ENCODE results near the gene AKAP5. TPM values are rescaled to one million over a fixed set of nuclear protein-coding genes. Genes with fewer than 3 reads are reported as not detected.

The AKAP5 gene
- total RNA-seq, 6 experiments from 2014 or later, result 0.12 to 1.0 (median 0.30) TPM

GRCh38 chr14:64459405-64460136 is 5.7 kb upstream of the AKAP5 start:
- Histone ChIP-seq H3K36me3 (peaks cover 0 to 68% (median 20%) of the 10 kb centered on the region in 4 donors), H3K4me1 (peaks cover 0 to 5% (median 0%) of the 10 kb centered on the region in 4 donors), H3K9me3 (no peaks in the 10 kb centered on the region), H3K27me3 (no peaks in the 10 kb centered on the region), H3K27ac (no peak overlapping the region), H3K4me3 (no peak overlapping the region)
- 71% methylated on average over 4 of the region's 4 CpGs for WGBS (ENCODE audit: insufficient coverage, low coverage, low lambda C conversion rate, missing lambda C conversion rate)
- intact Hi-C loops (cut with DNase I), result no loop called here
- DNase-seq (no peak), ATAC-seq (no peak)
- no peak for TF ChIP-seq POLR2A (IDR thresholded peaks at IDR 0.05)
- no peak for TF ChIP-seq CTCF (IDR thresholded peaks at IDR 0.05)

GRCh38 chr14:64461221-64461620 is 4.1 kb upstream of the AKAP5 start:
- 88% methylated on average over 3 of the region's 3 CpGs for WGBS (ENCODE audit: insufficient coverage, low coverage, low lambda C conversion rate, missing lambda C conversion rate)
- intact Hi-C loops (cut with DNase I), result no loop called here
- Histone ChIP-seq H3K4me1 (peaks cover 0 to 15% (median 0%) of the 10 kb centered on the region in 4 donors), H3K9me3 (no peaks in the 10 kb centered on the region), H3K36me3 (peaks cover 0 to 51% (median 10%) of the 10 kb centered on the region in 4 donors), H3K4me3 (no peak overlapping the region), H3K27ac (no peak overlapping the region), H3K27me3 (no peaks in the 10 kb centered on the region)
- DNase-seq (no peak), ATAC-seq (no peak)
- TF ChIP-seq CTCF (IDR thresholded peaks at IDR 0.05) (no peak), POLR2A (IDR thresholded peaks at IDR 0.05) (no peak)

GRCh38 chr14:64463195-64463594 is 2.1 kb upstream of the AKAP5 start:
- intact Hi-C loops (cut with DNase I), result no loop called here
- ATAC-seq (no peak), DNase-seq (no peak)

GRCh38 chr14:64463873-64464272 is 1.4 kb upstream of the AKAP5 start:
- Histone ChIP-seq H3K36me3 (peaks cover 0 to 26% (median 0%) of the 10 kb centered on the region in 4 donors), H3K27ac (no peak overlapping the region), H3K27me3 (no peaks in the 10 kb centered on the region), H3K4me1 (peaks cover 0 to 15% (median 0%) of the 10 kb centered on the region in 4 donors), H3K4me3 (no peak overlapping the region), H3K9me3 (no peaks in the 10 kb centered on the region)
- TF ChIP-seq CTCF (IDR thresholded peaks at IDR 0.05) (no peak), POLR2A (IDR thresholded peaks at IDR 0.05) (no peak)
- intact Hi-C loops (cut with DNase I), result no loop called here
- no peak for ATAC-seq
- WGBS (ENCODE audit: insufficient coverage, low coverage, low lambda C conversion rate, missing lambda C conversion rate), result 67% methylated on average over 3 of the region's 6 CpGs
- DNase-seq, result no peak

More at GRCh38 chr14:64463195-64463594, 2.1 kb upstream of the AKAP5 start:
- Histone ChIP-seq H3K4me1 (peaks cover 0 to 15% (median 0%) of the 10 kb centered on the region in 4 donors), H3K27ac (no peak overlapping the region), H3K4me3 (no peak overlapping the region), H3K36me3 (peaks cover 0 to 33% (median under 1%) of the 10 kb centered on the region in 4 donors), H3K9me3 (no peaks in the 10 kb centered on the region), H3K27me3 (no peaks in the 10 kb centered on the region)
- TF ChIP-seq CTCF (IDR thresholded peaks at IDR 0.05), result no peak
- TF ChIP-seq POLR2A (IDR thresholded peaks at IDR 0.05), result no peak
- 100% methylated on average over 2 of the region's 2 CpGs for WGBS (ENCODE audit: insufficient coverage, low coverage, low lambda C conversion rate, missing lambda C conversion rate)
